ENCODE results near the gene MYO16. TPM values are rescaled to one million over a fixed set of nuclear protein-coding genes. Genes with fewer than 3 reads are reported as not detected.

MYO16 gene
- total and polyA plus RNA-seq, 2 experiments from 2014 or later: 0.02 to 0.15 TPM

- no peak for TF ChIP-seq CTCF (IDR thresholded peaks at IDR 0.05; ENCODE audit: low read depth, low read length)
- Histone ChIP-seq H3K9me3 (ENCODE audit: low read depth) (no peaks in the 10 kb centered on the region), H3K27me3 (no peaks in the 10 kb centered on the region), H3K27ac (no peak overlapping the region), H3K4me1 (ENCODE audit: low read depth) (no peaks in the 10 kb centered on the region), H3K4me3 (no peak overlapping the region), H3K36me3 (no peaks in the 10 kb centered on the region)
- DNase-seq (ENCODE audit: low read depth in 1 of 2, low spot score in 1 of 2): no peak
These were observed 118.4 kb downstream of the MYO16 start for GRCh38 chr13:108747843-108748242.

GRCh38 chr13:108752276-108752675, 122.9 kb downstream of the MYO16 start:
- DNase-seq (ENCODE audit: low read depth in 1 of 2, low spot score in 1 of 2): no peak
- H3K4me1 ChIP-seq (ENCODE audit: low read depth): no peaks in the 10 kb centered on the region
- H3K27me3 ChIP-seq: no peaks in the 10 kb centered on the region
- TF ChIP-seq CTCF (IDR thresholded peaks at IDR 0.05; ENCODE audit: low read depth, low read length): no peak
- no peaks in the 10 kb centered on the region for H3K9me3 ChIP-seq (ENCODE audit: low read depth)
- H3K27ac ChIP-seq: no peak overlapping the region
- H3K4me3 ChIP-seq: no peak overlapping the region
- no peaks in the 10 kb centered on the region for H3K36me3 ChIP-seq

DNA sequence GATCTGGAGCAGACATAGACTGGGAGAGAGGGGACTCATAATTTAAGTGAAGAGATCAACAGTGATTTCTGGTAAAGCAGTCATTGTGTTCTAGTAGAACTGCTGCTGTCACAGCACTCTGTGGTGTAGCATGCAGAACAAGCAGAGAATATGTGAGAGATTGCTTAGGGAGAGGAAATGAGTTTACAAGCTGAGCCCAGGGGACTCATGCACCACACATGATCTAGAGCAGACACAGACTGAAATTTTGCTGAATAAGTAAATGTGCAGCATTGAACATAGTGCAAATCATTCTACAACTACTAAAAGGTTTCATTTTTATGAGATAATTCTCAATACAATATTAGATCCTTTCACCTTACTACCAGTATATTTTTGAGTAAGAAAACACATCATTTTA, 125.7 kb downstream of the MYO16 start:
- no peak for TF ChIP-seq CTCF (IDR thresholded peaks at IDR 0.05; ENCODE audit: low read depth, low read length)
- Histone ChIP-seq H3K27ac (no peak overlapping the region), H3K4me3 (no peak overlapping the region), H3K36me3 (no peaks in the 10 kb centered on the region), H3K27me3 (no peaks in the 10 kb centered on the region), H3K4me1 (ENCODE audit: low read depth) (no peaks in the 10 kb centered on the region), H3K9me3 (ENCODE audit: low read depth) (no peaks in the 10 kb centered on the region)
- no peak for DNase-seq (ENCODE audit: low read depth in 1 of 2, low spot score in 1 of 2)

DNA sequence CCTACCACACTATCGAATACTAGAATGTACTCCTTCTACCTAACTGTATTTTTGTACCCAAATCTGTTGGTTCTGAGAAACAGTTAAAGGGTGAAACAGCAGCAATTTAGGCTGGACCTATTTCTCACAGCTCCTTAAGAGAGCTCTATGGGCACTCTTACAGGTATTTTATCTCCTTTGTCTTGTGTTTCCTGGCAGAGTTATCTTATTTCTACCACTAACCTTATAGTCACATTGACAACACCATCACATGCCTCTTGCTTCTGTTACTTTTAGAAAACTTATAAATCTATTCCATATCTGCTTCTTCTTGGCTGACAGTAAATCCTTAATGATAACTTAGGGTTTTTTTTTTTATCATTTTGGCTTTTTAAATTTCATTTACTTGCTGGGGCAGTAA, 130.7 kb downstream of the MYO16 start:
- Histone ChIP-seq H3K4me1 (ENCODE audit: low read depth) (no peaks in the 10 kb centered on the region), H3K36me3 (no peaks in the 10 kb centered on the region), H3K4me3 (no peak overlapping the region), H3K27ac (no peak overlapping the region), H3K27me3 (no peaks in the 10 kb centered on the region), H3K9me3 (ENCODE audit: low read depth) (no peaks in the 10 kb centered on the region)
- no peak for TF ChIP-seq CTCF (IDR thresholded peaks at IDR 0.05; ENCODE audit: low read depth, low read length)
- DNase-seq (ENCODE audit: low read depth in 1 of 2, low spot score in 1 of 2): no peak

DNA sequence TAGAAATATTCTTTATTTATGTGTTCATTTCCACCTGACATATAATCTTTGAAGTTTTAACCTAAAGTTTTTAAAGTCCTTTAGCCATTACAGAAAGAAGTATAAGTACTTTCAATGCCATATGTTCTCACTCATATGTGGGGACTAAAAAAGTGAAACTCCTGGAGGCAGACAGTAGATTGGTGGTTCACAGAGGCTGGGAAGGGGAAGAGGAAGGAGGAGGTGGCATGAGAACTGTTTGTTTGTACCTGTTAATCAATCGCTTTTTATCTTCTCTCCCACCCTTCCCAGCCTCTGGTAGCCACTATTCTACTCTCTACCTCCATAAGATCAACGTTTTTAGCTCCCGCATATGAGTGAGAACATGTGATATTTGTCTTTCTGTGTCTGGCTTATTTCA, 131.1 kb downstream of the MYO16 start:
- Histone ChIP-seq H3K9me3 (ENCODE audit: low read depth) (no peaks in the 10 kb centered on the region), H3K4me1 (ENCODE audit: low read depth) (no peaks in the 10 kb centered on the region), H3K27me3 (no peaks in the 10 kb centered on the region), H3K4me3 (no peak overlapping the region), H3K36me3 (no peaks in the 10 kb centered on the region), H3K27ac (no peak overlapping the region)
- TF ChIP-seq CTCF (IDR thresholded peaks at IDR 0.05; ENCODE audit: low read depth, low read length): no peak
- no peak for DNase-seq (ENCODE audit: low read depth in 1 of 2, low spot score in 1 of 2)

- no peak for DNase-seq (ENCODE audit: low read depth in 1 of 2, low spot score in 1 of 2)
- Histone ChIP-seq H3K9me3 (ENCODE audit: low read depth) (no peaks in the 10 kb centered on the region), H3K27ac (no peak overlapping the region), H3K27me3 (no peaks in the 10 kb centered on the region), H3K4me3 (no peak overlapping the region), H3K36me3 (no peaks in the 10 kb centered on the region), H3K4me1 (ENCODE audit: low read depth) (no peaks in the 10 kb centered on the region)
- TF ChIP-seq CTCF (IDR thresholded peaks at IDR 0.05; ENCODE audit: low read depth, low read length): no peak
These were observed 138.6 kb downstream of the MYO16 start for GRCh38 chr13:108768035-108768434.
